ENCODE data around the gene HOXA13. TPM values are rescaled to one million over a fixed set of nuclear protein-coding genes. Genes with fewer than 3 reads are reported as not detected.

HOXA13 gene
- total RNA-seq, 3 donors from 2014 or later: 28.0 to 54.3 (median 42.2) TPM

- peak in 1 of 3 donors; percentile 56 for DNase-seq
These were observed 16.1 kb downstream of the HOXA13 start for GRCh38 chr7:27183682-27184336.

GRCh38 chr7:27182861-27183681 is 16.8 kb downstream of the HOXA13 start:
- peak in 2 of 3 donors; percentile 56 to 63 for DNase-seq
- TF ChIP-seq CTCF (IDR thresholded peaks at IDR 0.05): no peak
- intact Hi-C loops (cut with DNase I, micrococcal nuclease): no loop called here

More at GRCh38 chr7:27183682-27184336, 16.1 kb downstream of the HOXA13 start:
- intact Hi-C loops (cut with DNase I, micrococcal nuclease): no loop called here
- TF ChIP-seq CTCF (IDR thresholded peaks at IDR 0.05): no peak
- H3K36me3 ChIP-seq (ENCODE audit: low read depth): no peaks in the 10 kb centered on the region
- H3K4me1 ChIP-seq (ENCODE audit: low read depth): peaks cover 34% of the 10 kb centered on the region
- ATAC-seq: no peak
- H3K4me3 ChIP-seq: peak overlapping the region; percentile 50
- H3K9me3 ChIP-seq: no peaks in the 10 kb centered on the region

GRCh38 chr7:27182285-27182841 is 17.5 kb downstream of the HOXA13 start:
- no peak overlapping the region for H3K4me3 ChIP-seq
- H3K4me1 ChIP-seq (ENCODE audit: low read depth): peaks cover 32% of the 10 kb centered on the region
- no peak for TF ChIP-seq CTCF (IDR thresholded peaks at IDR 0.05)
- ATAC-seq: no peak
- no peaks in the 10 kb centered on the region for H3K36me3 ChIP-seq (ENCODE audit: low read depth)
- intact Hi-C loops (cut with DNase I, micrococcal nuclease): no loop called here
- H3K9me3 ChIP-seq: no peaks in the 10 kb centered on the region
- peak in 2 of 3 donors; percentile 42 to 44 for DNase-seq

More at GRCh38 chr7:27182861-27183681, 16.8 kb downstream of the HOXA13 start:
- Histone ChIP-seq H3K9me3 (no peaks in the 10 kb centered on the region), H3K4me3 (peak overlapping the region; percentile 50), H3K4me1 (ENCODE audit: low read depth) (peaks cover 32% of the 10 kb centered on the region), H3K36me3 (ENCODE audit: low read depth) (no peaks in the 10 kb centered on the region)
- ATAC-seq: no peak

DNA sequence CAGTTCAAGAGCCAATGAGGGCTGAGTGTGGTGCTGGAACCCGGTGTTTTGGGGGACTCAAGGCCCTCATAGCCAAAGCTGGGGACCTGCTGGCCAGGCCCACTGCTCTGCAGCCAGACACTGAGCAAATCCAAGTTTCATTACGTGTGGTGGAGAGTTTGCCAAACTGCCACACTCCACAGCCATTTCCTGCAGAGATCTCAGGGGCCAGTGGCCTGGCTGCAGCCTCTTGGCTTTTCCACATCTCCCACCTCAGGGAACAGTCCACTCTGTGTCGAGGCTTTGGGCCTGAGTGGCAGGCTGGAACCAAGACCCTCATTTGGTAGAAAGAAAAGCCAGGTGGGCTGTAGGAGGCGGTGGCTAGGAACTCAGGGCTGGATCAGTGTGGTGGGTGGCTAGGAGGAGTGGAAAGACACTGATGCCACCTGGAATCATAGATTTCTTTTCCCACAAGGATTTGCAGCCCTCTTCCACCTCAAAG is 18.1 kb downstream of the HOXA13 start:
- peak in 2 of 3 donors; percentile 37 to 52 for DNase-seq

More for the DNA sequence above, 18.1 kb downstream of the HOXA13 start:
- peaks cover 32% of the 10 kb centered on the region for H3K4me1 ChIP-seq (ENCODE audit: low read depth)
- ATAC-seq: no peak
- intact Hi-C loops (cut with DNase I, micrococcal nuclease): no loop called here
- H3K4me3 ChIP-seq: no peak overlapping the region
- H3K9me3 ChIP-seq: no peaks in the 10 kb centered on the region
- no peaks in the 10 kb centered on the region for H3K36me3 ChIP-seq (ENCODE audit: low read depth)
- TF ChIP-seq CTCF (IDR thresholded peaks at IDR 0.05): no peak

Data from mucosa of descending colon (tissue), 3 donors.